ENCODE data around the gene RASAL1.
A peak's percentile ranks its signal among the peaks of the same experiment; 100 is the strongest.
"Not testable (repeated sequence)": the region's sequence is repeated elsewhere in the genome, so short reads cannot be mapped to it uniquely, and the experiment has no call there.

The RASAL1 gene

DNA sequence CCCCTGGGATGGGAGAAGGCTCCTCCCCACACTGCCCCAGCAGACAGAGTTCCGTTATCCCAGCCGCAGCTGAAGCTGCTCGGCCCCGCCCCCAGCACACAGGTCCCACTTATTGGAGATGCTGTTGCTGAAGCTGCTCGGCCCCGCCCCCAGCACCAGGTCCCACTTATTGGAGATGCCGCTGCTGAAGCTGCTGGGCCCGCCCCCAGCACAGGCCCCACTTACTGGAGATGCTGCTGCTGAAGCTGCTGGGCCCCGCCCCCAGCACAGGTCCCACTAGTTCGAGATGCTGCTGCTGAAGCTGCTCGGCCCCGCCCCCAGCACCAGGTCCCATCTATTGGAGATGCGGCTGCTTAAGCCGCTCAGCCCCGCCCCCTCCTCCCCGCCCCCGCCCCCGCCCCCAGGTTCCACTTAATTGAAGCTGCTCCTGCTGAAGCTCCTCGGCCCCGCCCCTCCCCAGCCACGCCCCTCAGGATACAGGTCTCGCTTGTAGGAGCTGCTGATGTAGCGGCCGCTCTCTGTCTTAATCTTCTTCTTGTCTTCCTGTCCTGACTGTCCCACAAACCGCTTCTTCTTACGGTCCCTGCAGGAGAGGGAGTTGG lies 26.0 kb upstream of the RASAL1 start:
- no peak for DNase-seq

DNA sequence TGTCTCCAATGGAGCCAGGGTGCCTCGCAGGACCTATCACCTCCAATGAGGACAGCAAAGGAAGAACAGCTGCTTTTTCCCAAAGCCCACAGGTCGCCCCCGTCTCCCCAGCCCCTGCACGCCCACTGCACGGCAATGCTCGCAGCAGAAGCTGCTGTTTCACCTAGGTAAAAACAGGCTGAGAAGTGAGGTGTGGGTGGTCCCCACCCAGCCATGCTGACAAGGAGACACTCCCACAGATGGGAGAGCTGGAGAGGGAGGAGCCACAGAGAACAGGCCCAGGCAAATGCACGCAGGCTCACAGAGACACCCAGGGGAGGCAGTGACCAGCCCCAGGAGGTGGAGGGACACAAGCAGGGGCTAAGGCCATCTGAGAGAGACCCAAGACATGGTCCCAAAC lies 24.4 kb upstream of the RASAL1 start:
- no peak for DNase-seq

- DNase-seq: no peak
These were observed 23.1 kb upstream of the RASAL1 start for GRCh38 chr12:113158439-113159203.

GRCh38 chr12:113157218-113157859 lies 21.8 kb upstream of the RASAL1 start:
- no peak for DNase-seq

DNA sequence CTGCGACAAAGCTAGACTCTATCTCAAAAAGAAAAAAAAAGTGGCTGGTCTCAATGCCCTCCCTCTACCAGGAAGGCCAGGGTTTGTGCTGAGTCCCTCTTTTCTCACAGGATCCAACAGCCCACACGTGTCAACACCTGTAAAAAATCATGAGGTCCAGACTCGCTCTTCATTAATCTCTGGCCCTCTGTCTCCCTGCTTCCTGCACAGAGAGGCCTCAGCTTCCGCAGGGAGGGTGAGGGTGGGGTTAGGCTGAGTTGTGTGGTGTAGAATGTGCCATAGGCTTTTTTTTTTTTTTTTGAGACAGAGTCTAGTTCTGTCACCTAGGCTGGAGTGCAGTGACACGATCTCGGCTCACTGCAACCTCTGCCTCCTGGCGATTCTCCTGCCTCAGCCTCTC lies 20.1 kb upstream of the RASAL1 start:
- DNase-seq: no peak

DNA sequence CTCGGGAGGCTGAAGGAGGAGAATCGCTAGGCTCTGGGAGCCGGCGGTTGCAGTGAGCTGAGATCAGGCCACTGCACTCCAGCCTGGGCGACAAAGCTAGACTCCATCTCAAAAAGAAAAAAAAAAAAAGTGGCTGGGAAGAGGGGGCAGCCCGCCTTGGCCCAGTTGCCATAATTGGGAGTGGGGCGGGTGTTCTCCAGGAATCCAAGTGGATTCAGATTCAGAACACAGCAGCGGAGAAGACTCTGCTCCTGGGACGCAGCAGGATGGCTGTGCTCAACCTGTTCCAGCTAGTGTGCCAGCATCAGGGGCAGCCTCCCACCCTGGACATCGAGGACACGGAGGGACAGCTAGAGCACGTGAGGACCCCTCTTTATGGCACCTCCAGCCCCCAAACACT lies 19.5 kb upstream of the RASAL1 start:
- no peak for DNase-seq

GRCh38 chr12:113154351-113154973 lies 18.9 kb upstream of the RASAL1 start:
- no peak for DNase-seq

DNA sequence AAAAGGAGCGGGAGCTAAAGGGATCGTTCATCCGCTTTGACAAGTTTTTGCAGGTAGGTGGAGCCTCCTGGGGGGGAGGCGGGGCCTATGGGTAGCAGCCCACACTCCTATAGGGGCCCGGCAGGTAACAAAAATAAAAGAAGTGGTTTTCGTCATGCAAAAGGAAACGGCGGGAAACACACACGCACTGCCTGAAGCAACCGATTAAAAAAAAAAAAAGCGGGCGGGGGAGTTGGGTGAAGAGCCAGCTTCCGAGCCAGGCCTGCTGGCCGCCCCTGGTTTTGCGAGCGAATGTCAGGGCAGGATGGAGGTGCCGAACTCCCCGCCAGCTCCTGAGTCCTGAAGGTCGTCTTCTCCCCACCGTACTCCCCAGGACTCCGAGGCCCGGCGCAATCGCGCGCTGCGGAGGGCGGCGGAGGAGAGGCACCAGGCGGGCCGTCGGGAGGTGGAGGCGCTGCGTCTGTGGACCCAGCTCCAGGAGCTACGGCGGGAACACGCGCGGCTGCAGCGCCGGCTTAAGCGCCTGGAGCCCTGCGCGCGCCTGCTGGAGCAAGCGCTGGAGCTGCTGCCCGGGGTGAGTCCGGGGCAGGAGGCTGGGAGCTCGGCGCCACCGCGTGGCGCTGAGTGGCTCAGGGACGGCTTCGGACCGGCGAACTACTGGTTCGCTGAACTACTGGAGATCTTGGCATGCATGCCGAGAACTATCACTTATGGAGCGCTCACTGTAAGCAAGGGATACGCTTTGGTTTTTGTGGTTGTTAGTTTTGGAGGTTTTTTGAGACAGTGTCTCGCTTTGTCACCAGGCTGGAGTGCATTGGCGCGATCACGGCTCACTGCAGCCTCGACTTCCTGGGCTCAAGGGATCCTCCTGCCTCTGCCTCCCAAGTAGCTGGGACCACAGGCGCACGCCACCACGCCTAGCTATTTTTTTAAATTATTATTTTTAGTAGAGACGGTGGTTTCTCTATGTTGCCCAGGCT lies 17.6 kb upstream of the RASAL1 start:
- DNase-seq: peak; percentile 28

- no peak for DNase-seq
These were observed 16.8 kb upstream of the RASAL1 start for GRCh38 chr12:113152196-113152834.

- DNase-seq: no peak
These were observed 16.1 kb upstream of the RASAL1 start for GRCh38 chr12:113151655-113152054.

DNA sequence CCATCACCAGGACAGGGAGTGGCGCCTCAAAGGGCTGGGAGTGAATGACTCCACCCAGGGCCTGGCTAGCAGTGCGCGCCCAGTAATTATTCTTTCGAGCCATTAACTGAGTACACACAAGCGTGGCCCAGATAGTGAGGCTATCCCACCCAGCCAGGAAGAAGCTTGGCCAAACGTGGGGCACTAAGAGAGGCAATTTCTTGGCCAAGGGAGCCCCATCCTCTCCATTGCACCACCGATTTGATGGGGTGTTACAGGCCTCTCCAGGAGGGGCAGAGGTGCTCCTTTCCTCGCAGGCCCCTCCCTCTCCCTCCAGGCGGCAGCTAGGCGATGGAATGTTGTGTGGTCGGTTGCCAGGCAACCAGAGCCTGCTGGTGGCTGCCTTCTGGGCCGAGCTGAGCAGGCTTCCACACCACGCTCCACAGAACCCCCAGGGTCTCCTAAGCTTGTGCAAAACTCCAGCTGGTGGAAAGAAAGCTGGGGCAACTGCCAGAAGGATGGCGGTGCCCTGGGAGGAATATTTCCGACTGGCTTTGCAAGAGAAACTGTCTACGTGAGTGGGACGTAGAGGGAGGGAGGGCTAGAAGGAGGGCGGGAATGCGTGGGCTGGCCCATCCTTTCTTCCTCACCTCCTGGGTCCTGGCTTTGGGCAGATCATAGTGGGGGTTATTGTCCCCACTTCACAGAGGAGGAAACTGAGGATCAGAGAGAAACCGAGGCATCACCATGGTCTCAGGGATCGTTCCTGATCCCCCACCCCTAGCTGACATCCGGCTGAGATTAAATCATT lies 14.0 kb upstream of the RASAL1 start, which contains the start of gene CFAP73:
TSS of gene CFAP73 (plus strand) at position 364 of the 790 bp plus-strand sequence. CDS start at position 498, 134 bp downstream.
- no peak for DNase-seq

DNA sequence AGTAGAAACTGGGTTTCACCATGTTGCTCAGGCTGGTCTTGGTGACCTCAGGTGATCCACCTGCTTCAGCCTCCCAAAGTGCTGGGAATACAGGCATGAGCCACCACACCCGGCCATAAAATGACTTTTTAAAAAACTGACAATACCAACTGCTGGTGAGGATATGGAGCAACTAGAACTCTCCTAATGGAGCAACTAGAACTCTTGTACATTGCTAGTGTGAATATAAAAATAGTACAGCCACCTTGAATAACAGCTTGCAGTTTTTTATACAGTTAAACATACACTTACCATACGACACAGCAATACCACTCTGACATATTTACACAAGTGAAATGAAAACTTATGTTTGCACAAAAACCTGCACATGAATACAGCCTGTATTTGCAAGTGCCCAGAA lies 11.4 kb upstream of the RASAL1 start:
- no peak for DNase-seq

- no peak for DNase-seq
These were observed 10.4 kb upstream of the RASAL1 start for GRCh38 chr12:113145720-113146551.

- DNase-seq: no peak
These were observed 9.2 kb upstream of the RASAL1 start for GRCh38 chr12:113144806-113145205.

DNA sequence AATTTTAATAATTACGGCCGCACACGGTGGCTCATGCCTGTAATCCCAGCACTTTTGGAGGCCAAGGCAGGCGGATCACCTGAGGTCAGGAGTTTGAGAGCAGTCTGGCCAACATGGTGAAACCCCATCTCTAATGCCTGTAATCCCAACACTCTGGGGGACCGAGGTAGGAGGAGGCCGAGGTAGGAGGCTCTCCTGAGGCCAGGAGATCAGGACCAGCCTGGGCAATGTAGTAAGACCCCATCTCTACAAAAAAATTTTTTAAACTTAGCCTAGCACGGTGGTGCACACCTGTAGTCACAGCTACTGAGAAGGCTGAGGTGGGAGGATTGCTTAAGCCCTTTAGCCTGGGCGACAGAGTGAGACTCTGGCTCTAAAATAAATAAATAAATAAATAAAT lies 8.4 kb upstream of the RASAL1 start:
- DNase-seq: no peak

DNA sequence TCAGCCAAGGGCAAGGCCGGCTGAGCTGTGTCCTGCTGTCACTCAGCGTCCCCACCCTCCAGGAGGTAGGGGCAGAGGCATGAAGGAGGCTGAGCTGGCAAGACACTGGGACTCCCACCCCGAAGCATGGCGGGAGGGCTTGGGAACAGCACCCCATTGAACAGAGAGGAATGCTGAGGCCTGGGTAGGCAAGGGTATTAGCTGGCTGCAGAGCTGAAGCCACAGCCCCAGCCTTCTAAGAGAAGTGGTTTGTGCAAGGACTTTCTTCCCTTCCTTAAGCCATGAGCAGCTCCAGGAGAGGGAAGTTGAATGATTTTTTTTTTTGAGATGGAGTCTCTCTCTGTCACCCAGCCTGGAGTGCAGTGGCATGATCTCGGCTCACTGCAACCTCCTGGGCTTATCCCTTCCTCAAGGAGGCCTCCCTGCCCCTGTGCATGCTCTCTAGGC lies 7.3 kb upstream of the RASAL1 start:
- no peak for DNase-seq

GRCh38 chr12:113142173-113142885 lies 6.8 kb upstream of the RASAL1 start:
- DNase-seq: no peak

DNA sequence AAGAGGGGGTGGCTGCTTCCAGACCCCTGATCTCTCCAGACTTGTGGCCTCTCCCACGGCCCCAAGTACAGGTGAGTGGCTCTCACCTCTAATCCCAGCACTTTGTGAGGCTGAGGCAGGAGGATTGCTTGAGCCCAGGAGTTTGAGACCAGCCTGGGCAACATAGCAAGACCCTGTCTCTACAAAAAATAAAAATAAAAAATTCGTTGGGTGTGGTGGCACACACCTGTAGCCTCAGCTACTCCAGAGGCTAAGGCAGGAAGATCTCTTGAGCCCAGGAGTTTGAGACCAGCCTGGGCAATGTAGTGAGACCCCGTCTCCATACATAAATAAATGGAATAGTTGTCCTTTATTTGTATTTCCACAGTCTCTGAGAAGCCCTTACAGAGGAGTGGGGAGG lies 6.2 kb upstream of the RASAL1 start:
- DNase-seq: not testable (repeated sequence)

GRCh38 chr12:113140706-113141105 lies 5.1 kb upstream of the RASAL1 start:
- DNase-seq: no peak
